H1 (cell line): Measurements from ENCODE around the gene ASPN. TPM values are rescaled to one million over a fixed set of nuclear protein-coding genes. Genes with fewer than 3 reads are reported as not detected.

Experiments
- CTCF ChIA-PET: fragments of 300-600 bp; sonication (Branson Sonifier 250); formaldehyde crosslinking; loops from one replicate; lab custom pipeline; 2021; ENCODE audit not compliant: partially characterized antibody; lab: Charles Lee
- POLR2A ChIA-PET: fragments of 300-600 bp; sonication (Branson Sonifier 250); formaldehyde crosslinking; loops from one replicate; lab custom pipeline; 2021; ENCODE audit warnings: inconsistent platforms; ENCODE audit not compliant: partially characterized antibody; lab: Charles Lee
- DNase-seq, 2 experiments: peaks; one replicate each; pipeline versions ENCODE4 v3.0.0 to v3.0.0-alpha.2; 2010 to 2022; ENCODE audit warnings: low spot score in 2 of 2, low read depth in 1 of 2, mixed read lengths in 1 of 2
- FAIRE-seq: peaks from 2 replicates; lab custom pipeline; 2011; peaks lifted over from hg19 to GRCh38; lab: Jason Lieb, UNC
- H2AFZ ChIP-seq: 2 replicates; pipeline ENCODE4 v1.8.1; 2012; ENCODE audit warnings: low read length, inconsistent platforms
- H2AK5ac ChIP-seq: 2 replicates; pipeline ENCODE4 v1.6.1; 2013; ENCODE audit warnings: low read depth, low read length
- H2BK120ac ChIP-seq: replicated peaks from 2 replicates; pipeline ENCODE3; 2013; ENCODE audit warnings: low read depth, low read length, inconsistent platforms
- H2BK12ac ChIP-seq: 2 replicates; pipeline ENCODE4 v1.6.1; 2013; ENCODE audit warnings: low read depth, low read length
- H2BK15ac ChIP-seq: 2 replicates; pipeline ENCODE4 v1.6.1; 2013; ENCODE audit warnings: low read length
- H2BK20ac ChIP-seq: 2 replicates; pipeline ENCODE4 v1.6.1; 2013; ENCODE audit warnings: low read length
- H2BK5ac ChIP-seq: 2 replicates; pipeline ENCODE4 v1.6.1; 2013; ENCODE audit warnings: low read depth, low read length
- H3K14ac ChIP-seq: 2 replicates; pipeline ENCODE4 v1.6.1; 2013; ENCODE audit warnings: inconsistent platforms; ENCODE audit not compliant: insufficient read length
- H3K18ac ChIP-seq: 2 replicates; pipeline ENCODE4 v1.6.1; 2013; ENCODE audit warnings: low read length; ENCODE audit errors: extremely low read depth
- H3K23ac ChIP-seq: 2 replicates; pipeline ENCODE4 v1.6.1; 2013; ENCODE audit warnings: inconsistent platforms; ENCODE audit not compliant: insufficient read length
- H3K23me2 ChIP-seq: 2 replicates; pipeline ENCODE4 v1.6.1; 2013; ENCODE audit warnings: low read depth, low read length
- H3K27ac ChIP-seq: 2 replicates; pipeline ENCODE4 v1.6.1; 2011; ENCODE audit warnings: low read depth, low read length, inconsistent platforms
- H3K27me3 ChIP-seq, 4 experiments: replicated peaks in 1 of 4; 1 replicate in 1 of 4; 2 replicates in 3 of 4; pipeline versions ENCODE4 v1.6.1 to v1.8.1; 2011 to 2013; ENCODE audit warnings: low read length in 3 of 4, mild to moderate bottlenecking in 3 of 4, inconsistent platforms in 2 of 4, mixed read lengths in 2 of 4, moderate library complexity in 1 of 4; ENCODE audit not compliant: control insufficient read depth in 3 of 4, insufficient read depth in 3 of 4; ENCODE audit errors: extremely low read depth in 1 of 4
- H3K36me3 ChIP-seq, 4 experiments: 2 replicates each; pipeline versions ENCODE4 v1.6.1 to v1.8.1; 2011 to 2013; ENCODE audit warnings: mild to moderate bottlenecking in 4 of 4, low read length in 3 of 4, moderate library complexity in 2 of 4, control low read depth in 1 of 4, inconsistent platforms in 1 of 4; ENCODE audit not compliant: insufficient read depth in 4 of 4, control insufficient read depth in 2 of 4
- H3K4ac ChIP-seq: replicated peaks from 2 replicates; pipeline ENCODE3; 2013; ENCODE audit warnings: low read length, low read depth, mixed read lengths, inconsistent platforms; ENCODE audit not compliant: insufficient read length
- H3K4me1 ChIP-seq, 4 experiments: replicated peaks in 1 of 4; 1 replicate in 1 of 4; 2 replicates in 3 of 4; pipeline versions ENCODE4 v1.6.1 to v1.8.1; 2011 to 2013; ENCODE audit warnings: low read length in 3 of 4, inconsistent platforms in 2 of 4, mixed read lengths in 1 of 4; ENCODE audit not compliant: insufficient read depth in 4 of 4, control insufficient read depth in 3 of 4
- H3K4me2 ChIP-seq, 2 experiments: 2 replicates each; pipeline versions ENCODE4 v1.6.1 to v1.8.1; 2011 to 2013; ENCODE audit warnings: low read depth in 2 of 2, low read length in 2 of 2, control low read depth in 1 of 2, inconsistent platforms in 1 of 2, mild to moderate bottlenecking in 1 of 2; ENCODE audit not compliant: insufficient read depth in 1 of 2
- H3K4me3 ChIP-seq, 4 experiments: fragments of 200-600, 300-600 bp in 1 of 4; sonication (generic), shearing (Covaris generic), sonication (Bioruptor Twin) in 1 of 4; 2 replicates each; pipeline versions ENCODE4 v1.5.1 to v1.8.1; 2011 to 2016; ENCODE audit warnings: low read length in 4 of 4, low read depth in 3 of 4, control low read depth in 2 of 4, inconsistent platforms in 2 of 4, mild to moderate bottlenecking in 2 of 4, mixed read lengths in 1 of 4, moderate library complexity in 1 of 4; ENCODE audit not compliant: insufficient read depth in 2 of 4; ENCODE audit errors: extremely low read depth in 1 of 4
- H3K56ac ChIP-seq: replicated peaks from 2 replicates; pipeline ENCODE3; 2013; ENCODE audit warnings: low read depth, mild to moderate bottlenecking, mixed read lengths, low read length, inconsistent platforms; ENCODE audit not compliant: insufficient read length
- H3K79me1 ChIP-seq: 2 replicates; pipeline ENCODE4 v1.6.1; 2013; ENCODE audit warnings: low read depth, low read length, control low read depth
- H3K79me2 ChIP-seq, 2 experiments: 2 replicates each; pipeline versions ENCODE4 v1.6.1 to v1.8.1; 2012 to 2013; ENCODE audit warnings: low read length in 2 of 2, mild to moderate bottlenecking in 2 of 2, inconsistent platforms in 1 of 2; ENCODE audit not compliant: insufficient read depth in 2 of 2, control insufficient read depth in 1 of 2
- H3K9ac ChIP-seq, 4 experiments: replicated peaks in 1 of 4; 1 replicate in 1 of 4; 2 replicates in 3 of 4; pipeline versions ENCODE4 v1.6.1 to v1.8.1; 2011 to 2013; ENCODE audit warnings: low read depth in 3 of 4, low read length in 3 of 4, control low read depth in 2 of 4, mild to moderate bottlenecking in 2 of 4, moderate library complexity in 2 of 4, inconsistent platforms in 1 of 4; ENCODE audit errors: extremely low read depth in 1 of 4
- H3K9me3 ChIP-seq, 2 experiments: 2 replicates each; pipeline versions ENCODE4 v1.6.1 to v1.8.1; 2012 to 2013; ENCODE audit warnings: mild to moderate bottlenecking in 2 of 2, moderate library complexity in 2 of 2, control low read depth in 1 of 2, inconsistent platforms in 1 of 2, low read depth in 1 of 2, low read length in 1 of 2, mixed read lengths in 1 of 2; ENCODE audit not compliant: insufficient read depth in 2 of 2
- H4K20me1 ChIP-seq, 2 experiments: replicated peaks in 1 of 2; 2 replicates each; pipeline versions ENCODE3 to v1.8.1; 2011 to 2013; ENCODE audit warnings: inconsistent platforms in 2 of 2, low read length in 2 of 2, mild to moderate bottlenecking in 1 of 2; ENCODE audit not compliant: insufficient read depth in 2 of 2, control insufficient read depth in 1 of 2
- H4K5ac ChIP-seq: 2 replicates; pipeline ENCODE4 v1.6.1; 2013; ENCODE audit warnings: low read length, low read depth, mixed read lengths, inconsistent platforms; ENCODE audit not compliant: insufficient read length
- H4K8ac ChIP-seq: 2 replicates; pipeline ENCODE4 v1.8.0; 2013; ENCODE audit warnings: mild to moderate bottlenecking, moderate library complexity, low read length, inconsistent platforms; ENCODE audit not compliant: insufficient read depth; ENCODE audit errors: extremely low read depth
- H4K91ac ChIP-seq: replicated peaks from 2 replicates; pipeline ENCODE3; 2013; ENCODE audit warnings: low read length, mixed read lengths, inconsistent platforms; ENCODE audit not compliant: insufficient read length
- ASH2L ChIP-seq: fragments of 200-600, 300-600 bp; sonication (generic); IDR thresholded peaks from one replicate; pipeline ENCODE4 v1.7.1; 2017; ENCODE audit warnings: low read length
- ATF3 ChIP-seq: IDR thresholded peaks from 2 replicates; pipeline ENCODE4 v1.6.1; 2011; ENCODE audit warnings: low read depth, mild to moderate bottlenecking, low read length; ENCODE audit not compliant: insufficient read depth
- CEBPB ChIP-seq: IDR thresholded peaks from 2 replicates; pipeline ENCODE4 v1.6.1; 2012; ENCODE audit warnings: low read depth, low read length
- CHD1 ChIP-seq: IDR thresholded peaks from 2 replicates; pipeline ENCODE4 v1.6.1; 2012; ENCODE audit warnings: low read depth, low read length, improper control_type of control experiment
- CTBP2 ChIP-seq: IDR thresholded peaks from 2 replicates; pipeline ENCODE4 v1.7.0; 2011; ENCODE audit warnings: borderline replicate concordance, mild to moderate bottlenecking, moderate library complexity, mixed read lengths, low read length; ENCODE audit not compliant: insufficient read depth, insufficient read length
- EGR1 ChIP-seq: IDR thresholded peaks from 2 replicates; pipeline ENCODE4 v1.6.1; 2011; ENCODE audit warnings: low read depth, low read length, borderline replicate concordance
- HDAC2 ChIP-seq, 2 experiments: fragments of 300-600 bp in 1 of 2; sonication (generic) in 1 of 2; IDR thresholded peaks; 2 replicates each; pipeline ENCODE4 v1.6.1; 2011 to 2012; ENCODE audit warnings: low read depth in 2 of 2, low read length in 2 of 2, mild to moderate bottlenecking in 2 of 2, moderate library complexity in 2 of 2, borderline replicate concordance in 1 of 2, inconsistent platforms in 1 of 2
- HDAC6 ChIP-seq: IDR thresholded peaks from one replicate; pipeline ENCODE4 v1.7.1; 2012; ENCODE audit warnings: low read depth, mild to moderate bottlenecking, inconsistent platforms, low read length, moderate library complexity
- NANOG ChIP-seq: IDR thresholded peaks from 2 replicates; pipeline ENCODE4 v1.6.1; 2011; ENCODE audit warnings: low read length, low read depth, mild to moderate bottlenecking, inconsistent platforms; ENCODE audit not compliant: insufficient read depth, poor library complexity, severe bottlenecking
- RAD21 ChIP-seq, 2 experiments: IDR thresholded peaks in 1 of 2; conservative IDR thresholded peaks in 1 of 2; 2 replicates each; pipeline ENCODE4 v1.6.1; 2011; ENCODE audit warnings: low read depth in 2 of 2, low read length in 2 of 2, improper control_type of control experiment in 1 of 2, inconsistent platforms in 1 of 2, mild to moderate bottlenecking in 1 of 2, moderate library complexity in 1 of 2
- RBBP5 ChIP-seq: IDR thresholded peaks from 2 replicates; pipeline ENCODE4 v1.7.1; 2012; ENCODE audit warnings: low read depth, mild to moderate bottlenecking, inconsistent platforms, low read length, moderate library complexity, borderline replicate concordance
- TAF7 ChIP-seq: optimal IDR thresholded peaks from 2 replicates; pipeline ENCODE3; 2011; ENCODE audit warnings: low read depth, mild to moderate bottlenecking, inconsistent platforms, low read length, moderate library complexity, borderline replicate concordance
- TEAD4 ChIP-seq: IDR thresholded peaks from 2 replicates; pipeline ENCODE4 v1.6.1; 2012; ENCODE audit warnings: low read depth, low read length, inconsistent platforms, mixed read lengths
- WGBS, 2 experiments: shearing (Covaris generic) in 1 of 2; methylation state at CpG; one replicate each; pipeline versions ENCODE4 v1.1.6 to v1.1.7; 2013 to 2015; ENCODE audit warnings: low lambda C conversion rate in 2 of 2, mixed read lengths in 2 of 2, inconsistent platforms in 1 of 2, low coverage in 1 of 2, missing lambda C conversion rate in 1 of 2; ENCODE audit not compliant: insufficient replicate concordance in 2 of 2, insufficient coverage in 1 of 2, insufficient read length in 1 of 2; ENCODE audit errors: extremely low coverage in 1 of 2, missing lambda C conversion rate in 1 of 2; 5-methylcytosine and 5-hydroxymethylcytosine counted together
- polyA plus RNA-seq, 7 experiments: library from polyadenylated mRNA; depleted of rRNA in 3 of 7; stranded (reverse) in 5 of 7; unstranded in 2 of 7; fragments of >200 nt in 5 of 7; fragments of 200-250 nt in 2 of 7; gene quantifications; 1 replicate in 5 of 7; 2 replicates in 1 of 7; 4 replicates in 1 of 7; pipeline versions ENCODE4 v1.2.1 to v1.2.3, GENCODE V29; 2011 to 2013; ENCODE audit warnings: missing spikeins in 2 of 7, mixed read lengths in 2 of 7
- total RNA-seq: library from RNA; stranded (reverse); fragmentation: NEBNext Ultra II Directional; extraction: Animal tissue kit (Norgen Biotek cat#: 25700); gene quantifications from 2 replicates; pipeline ENCODE4 v1.2.1, GENCODE V29; 2021

ASPN gene
- total and polyA plus RNA-seq, 2 of the 8 experiments (the other 6 are each of a cell fraction or from before 2014, with no cell fraction given): not detected

GRCh38 chr9:92513349-92513748 is 31.0 kb upstream of the ASPN start:
- CTCF ChIA-PET: interaction anchor here (2.5 kb wide), 1 partner anchor 11 kb away, joined by 11 read pairs; no protein-coding TSS in a partner anchor
- Histone ChIP-seq H3K4me3 (no peak overlapping the region), H2BK12ac (no peak overlapping the region), H3K27ac (no peak overlapping the region), H3K4me1 (no peaks in the 10 kb centered on the region), H2AFZ (no peak overlapping the region), H3K27me3 (no peaks in the 10 kb centered on the region), H2BK20ac (no peak overlapping the region), H4K5ac (no peak overlapping the region), H4K20me1 (no peaks in the 10 kb centered on the region), H2BK5ac (no peak overlapping the region), H2BK120ac (no peak overlapping the region), H3K4ac (no peak overlapping the region), H4K91ac (no peak overlapping the region), H3K79me2 (no peaks in the 10 kb centered on the region), H3K79me1 (no peaks in the 10 kb centered on the region), H3K36me3 (no peaks in the 10 kb centered on the region), H3K23ac (no peak overlapping the region), H2BK15ac (no peak overlapping the region), H2AK5ac (no peak overlapping the region), H3K9ac (no peak overlapping the region), H3K18ac (no peak overlapping the region), H3K56ac (no peak overlapping the region), H3K23me2 (no peaks in the 10 kb centered on the region), H4K8ac (no peak overlapping the region), H3K14ac (no peak overlapping the region), H3K4me2 (no peak overlapping the region), H3K9me3 (no peaks in the 10 kb centered on the region)
- POLR2A ChIA-PET: no interaction called here
- FAIRE-seq: no peak
- DNase-seq: no peak
- 85% methylated on average over 3 of the region's 3 CpGs; no CpG with 5 or more reads in 1 of the 2 experiments for WGBS, 2 experiments
- TF ChIP-seq RBBP5: no peak
- TF ChIP-seq NANOG: no peak
- no peak for TF ChIP-seq HDAC2 (IDR thresholded peaks at IDR 0.05; ENCODE audit: borderline replicate concordance in 1 of 2, low read depth in 2 of 2, low read length in 2 of 2)
- no peak for TF ChIP-seq CHD1
- TF ChIP-seq TAF7: no peak
- no peak for TF ChIP-seq HDAC6
- no peak for TF ChIP-seq TEAD4
- no peak for TF ChIP-seq CEBPB
- no peak for TF ChIP-seq CTBP2
- TF ChIP-seq EGR1: no peak
- TF ChIP-seq ASH2L: no peak
- no peak for TF ChIP-seq ATF3
- no peak for TF ChIP-seq RAD21 (IDR thresholded peaks at IDR 0.05 in 1 of 2, conservative IDR thresholded peaks at IDR 0.05 in 1 of 2; ENCODE audit: low read depth in 2 of 2, low read length in 2 of 2)
